NCI-H1417 (cell line): ENCODE data around the gene NUB1.

Source experiments
- DNase-seq, 3 experiments: peaks; one replicate each; lab custom pipeline; 2025; lab: John Stamatoyannopoulos, UW

NUB1 gene

DNA sequence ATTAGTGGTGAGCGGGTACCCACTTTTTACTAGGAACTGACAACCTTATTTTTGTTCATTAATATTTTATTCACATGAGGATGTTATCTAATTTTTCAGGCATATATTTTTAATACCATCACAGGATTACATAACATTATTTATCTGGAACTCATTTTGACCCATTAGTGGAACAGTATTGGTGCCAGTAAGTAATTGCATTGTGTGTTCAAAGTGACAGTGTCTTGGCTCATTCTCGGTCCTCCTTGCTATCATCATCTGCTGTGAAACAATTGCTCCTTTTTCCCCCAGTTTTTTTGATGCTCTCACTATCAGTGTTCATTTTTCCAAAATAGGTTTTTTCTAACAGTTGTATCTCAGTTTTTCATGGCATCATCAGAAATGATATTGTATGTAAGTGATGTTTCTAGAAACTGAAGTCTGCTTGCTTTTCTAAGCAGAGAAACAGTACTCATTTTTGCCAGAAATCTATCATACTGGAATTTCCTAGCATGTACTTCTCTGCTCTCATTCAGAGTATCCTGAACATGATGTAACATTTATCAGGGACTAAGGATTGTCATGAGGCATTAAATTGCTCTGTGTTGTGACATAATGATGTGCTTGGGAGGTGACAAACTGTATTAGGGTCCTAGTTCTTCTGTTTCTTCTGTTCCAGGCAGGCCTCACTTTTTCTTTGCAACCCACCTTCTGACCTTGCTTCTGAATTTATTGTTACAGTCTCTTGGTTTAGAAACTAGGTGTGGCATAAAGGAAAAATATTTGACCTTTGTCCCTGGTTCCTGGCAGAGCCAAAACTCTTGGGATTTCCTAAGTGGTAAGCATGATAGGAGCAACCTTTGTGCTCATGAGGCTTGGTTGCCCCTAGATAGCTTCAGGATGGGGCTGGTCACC, 4.2 kb downstream of the NUB1 start:
- no peak for DNase-seq

DNA sequence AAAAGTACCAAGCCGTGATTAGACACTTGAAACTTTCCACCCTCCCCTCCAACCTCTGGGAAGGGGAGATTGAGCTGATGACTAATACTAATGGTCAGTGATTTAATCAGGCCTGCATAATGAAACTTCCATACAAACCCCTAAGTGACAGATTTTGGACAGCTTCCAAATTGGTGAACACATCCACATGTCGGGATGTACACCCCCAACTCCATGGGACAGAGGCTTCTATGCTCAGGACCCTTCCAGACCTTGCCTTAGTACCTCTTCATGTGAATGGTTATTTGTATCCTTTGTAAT, 4.8 kb downstream of the NUB1 start:
- no peak for DNase-seq

DNA sequence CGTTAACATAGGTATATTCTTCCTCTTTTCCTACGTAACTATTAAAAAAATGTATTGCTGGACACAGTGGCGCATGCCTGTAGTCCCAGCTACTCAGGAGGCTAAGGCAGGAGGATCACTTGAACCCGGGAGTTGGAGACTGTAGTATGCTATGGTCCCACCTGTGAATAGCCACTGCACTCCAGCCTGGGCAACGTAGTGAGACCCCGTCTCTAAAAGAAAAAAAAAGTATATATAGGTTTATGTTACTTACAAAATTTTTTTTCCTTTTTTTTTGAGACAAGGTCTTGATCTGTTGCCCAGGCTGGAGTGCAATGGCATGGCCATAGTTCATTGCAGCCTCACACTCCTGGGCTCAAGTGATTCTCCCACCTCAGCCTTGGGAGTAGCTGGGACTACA, 5.6 kb downstream of the NUB1 start:
- DNase-seq = no peak

DNA sequence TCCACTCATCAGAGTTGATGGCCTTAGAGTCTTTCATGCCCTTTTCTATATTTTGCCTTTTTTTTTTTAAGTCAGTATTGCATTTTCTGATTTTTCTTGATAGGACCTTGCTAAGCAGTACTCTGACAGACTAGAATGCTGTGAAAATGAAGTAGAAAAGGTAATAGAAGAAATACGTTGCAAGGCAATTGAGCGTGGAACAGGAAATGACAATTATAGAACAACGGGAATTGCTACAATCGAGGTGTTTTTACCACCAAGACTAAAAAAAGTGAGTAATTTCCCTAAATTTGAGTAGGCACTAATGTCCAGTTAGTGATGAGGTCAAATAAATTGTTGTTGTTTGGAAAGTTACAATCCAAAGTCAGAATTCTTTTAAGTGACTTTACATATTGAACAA, 7.4 kb downstream of the NUB1 start:
- DNase-seq = no peak

DNA sequence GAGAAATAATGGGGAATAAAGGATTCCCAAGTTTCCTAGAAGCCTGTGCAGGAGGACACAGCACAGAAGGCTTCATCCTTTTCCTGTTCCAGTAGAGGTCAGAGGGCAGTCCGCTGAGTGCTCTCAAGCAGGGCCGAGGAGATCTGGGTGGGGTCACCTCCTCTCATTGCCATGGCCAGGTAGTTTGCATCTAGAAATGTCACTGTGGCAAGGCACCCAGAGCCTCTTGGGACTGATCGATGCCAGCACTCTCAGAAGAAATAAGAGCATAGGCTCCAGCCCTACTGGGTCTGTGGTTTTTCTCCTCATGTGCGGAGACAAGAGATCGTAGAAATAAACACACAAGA, 7.9 kb downstream of the NUB1 start:
- peak in 1 of 3 experiments; percentile 46 for DNase-seq

DNA sequence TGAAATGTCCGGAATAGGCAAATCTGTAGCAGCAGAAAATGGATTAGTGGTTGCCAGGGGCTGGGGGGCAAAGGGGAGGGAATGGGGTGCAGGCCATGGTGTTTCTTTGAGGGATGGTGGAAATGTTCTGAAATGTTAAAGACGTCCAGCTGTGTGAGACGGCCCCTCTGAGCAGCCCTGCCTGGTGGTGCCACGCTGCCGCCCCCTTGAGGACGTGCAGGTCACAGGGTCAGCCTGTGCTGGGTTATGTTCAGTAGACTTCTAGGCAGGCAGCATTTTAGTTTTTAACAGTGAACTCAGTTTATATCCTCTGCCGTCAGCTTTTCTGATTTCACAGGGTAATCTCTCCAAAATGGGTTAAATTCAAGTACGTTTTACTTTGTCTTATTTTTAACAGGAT, 9.4 kb downstream of the NUB1 start:
- no peak for DNase-seq

DNA sequence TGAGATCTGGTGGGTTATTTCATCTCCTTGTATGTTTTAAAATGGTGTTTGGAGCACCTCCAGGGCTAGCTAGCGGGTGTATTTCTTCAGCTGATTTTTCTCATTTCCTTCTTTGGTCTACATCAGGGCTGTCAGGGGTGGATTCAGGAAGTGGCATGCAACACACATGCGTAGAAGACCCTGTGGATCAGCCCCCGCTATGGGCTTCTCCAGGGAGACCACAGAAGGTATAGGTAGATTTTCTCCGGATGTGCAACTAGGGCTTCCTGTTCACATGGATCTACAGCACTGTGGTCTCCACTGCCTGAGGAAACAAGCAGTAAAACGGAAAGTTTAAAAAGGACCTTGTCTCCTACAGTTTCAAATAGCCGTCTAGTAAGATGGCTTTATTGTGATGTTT, 10.4 kb downstream of the NUB1 start:
- no peak for DNase-seq

DNA sequence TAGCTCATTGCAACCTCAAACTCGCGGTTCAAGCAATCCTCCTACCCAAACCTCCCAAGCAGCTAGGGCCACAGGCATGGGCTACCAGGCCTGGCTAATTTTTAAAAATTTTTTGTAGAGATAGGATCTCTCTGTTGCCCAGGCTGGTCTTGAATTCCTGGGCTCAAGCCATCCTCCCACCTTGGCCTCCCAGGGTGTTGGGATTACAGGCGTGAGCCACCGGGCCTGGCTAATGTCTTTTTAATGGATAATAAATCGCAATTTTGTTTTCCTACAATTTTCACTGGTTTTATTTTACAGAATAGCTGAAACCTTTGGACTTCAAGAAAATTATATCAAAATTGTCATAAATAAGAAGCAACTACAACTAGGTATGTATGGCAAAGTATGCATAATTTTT, 10.9 kb downstream of the NUB1 start:
- no peak for DNase-seq

DNA sequence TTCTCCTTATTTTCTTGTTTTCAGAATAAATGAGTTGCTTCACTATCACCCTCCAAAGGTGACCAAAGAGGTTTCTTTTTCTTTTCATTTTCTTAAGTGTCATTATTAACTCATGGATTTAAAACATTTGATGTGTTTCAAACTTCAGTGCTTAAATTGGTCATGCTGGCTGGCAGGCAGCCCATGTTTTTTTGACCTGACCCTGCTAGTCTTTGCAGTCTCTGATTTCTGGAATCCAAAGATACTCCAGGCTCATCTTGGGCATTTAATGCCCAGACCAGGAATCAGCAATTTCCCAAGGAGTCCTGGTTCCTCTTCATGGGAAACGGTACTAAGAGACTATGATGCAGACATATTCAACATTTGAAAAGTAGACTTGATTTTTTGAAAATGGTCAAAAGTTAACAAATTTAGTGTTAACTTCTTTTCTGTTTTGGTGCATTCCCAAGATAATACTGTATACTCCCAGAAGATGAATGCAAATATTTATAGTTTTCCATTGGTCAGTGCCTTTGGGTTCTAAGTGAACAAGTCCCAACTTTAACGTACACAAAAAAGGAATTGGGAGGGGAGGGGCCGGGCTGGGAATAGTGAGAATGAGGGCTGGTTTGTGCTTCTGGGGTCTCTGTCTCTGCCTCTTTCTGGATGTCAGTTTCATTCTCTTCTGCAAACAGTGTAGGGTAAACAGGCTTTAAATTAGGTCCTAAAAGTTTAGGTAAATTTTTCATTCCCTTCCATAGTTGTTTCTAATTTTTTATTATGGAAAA, 19.8 kb downstream of the NUB1 start:
- DNase-seq = no peak

DNA sequence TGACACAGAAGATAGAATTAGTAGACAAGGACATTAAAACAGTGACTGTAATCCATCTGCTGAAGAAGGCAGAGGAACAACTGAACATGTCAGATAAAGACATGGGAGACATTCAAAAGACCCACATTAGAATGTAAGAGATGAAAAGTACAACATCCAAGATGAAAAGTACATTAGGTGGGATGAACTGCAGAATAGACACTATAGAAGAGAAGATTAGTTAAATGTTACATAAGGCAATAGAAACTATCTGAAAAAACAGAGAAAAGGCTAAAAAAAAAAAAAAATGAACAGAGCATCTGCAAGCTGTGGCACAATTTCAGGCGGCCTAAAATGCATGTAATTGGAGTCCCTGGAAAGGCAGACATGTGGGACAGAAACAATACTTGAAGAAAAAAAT, 21.6 kb downstream of the NUB1 start:
- no peak for DNase-seq

DNA sequence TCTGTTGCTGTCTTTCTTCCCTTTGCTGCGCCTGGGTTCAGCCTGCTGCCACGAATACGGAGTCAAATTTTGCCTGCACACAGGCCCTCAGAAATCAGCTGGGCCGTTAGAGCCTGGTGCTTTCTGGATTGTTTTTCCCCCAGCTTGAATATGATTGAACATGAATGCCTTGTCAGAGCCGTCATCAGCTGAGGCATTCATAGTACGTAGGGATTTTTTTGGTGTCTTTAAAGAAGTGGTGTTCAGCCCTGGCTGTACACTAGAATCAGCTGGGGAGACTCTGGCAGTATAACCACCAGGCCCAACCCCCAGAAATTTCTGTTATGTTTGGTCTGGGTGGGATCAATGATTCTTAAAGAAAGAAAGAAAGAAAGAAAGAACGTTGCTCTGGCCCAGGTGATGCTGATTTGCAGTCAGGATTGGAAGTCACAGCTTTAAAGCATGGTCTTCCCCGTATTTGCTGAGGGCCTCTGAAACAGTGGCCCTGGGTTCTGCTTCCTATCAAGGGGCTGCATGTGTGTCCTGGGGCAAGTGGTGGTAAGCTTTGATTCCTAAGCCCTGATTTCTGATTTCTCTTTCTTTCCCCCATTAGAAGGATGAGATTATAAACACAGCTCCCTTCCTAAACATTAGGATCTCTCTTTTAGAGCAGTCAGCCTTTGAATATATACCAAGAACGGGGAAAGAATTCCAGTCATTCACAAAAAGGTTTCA, 24.7 kb downstream of the NUB1 start:
- no peak for DNase-seq

DNA sequence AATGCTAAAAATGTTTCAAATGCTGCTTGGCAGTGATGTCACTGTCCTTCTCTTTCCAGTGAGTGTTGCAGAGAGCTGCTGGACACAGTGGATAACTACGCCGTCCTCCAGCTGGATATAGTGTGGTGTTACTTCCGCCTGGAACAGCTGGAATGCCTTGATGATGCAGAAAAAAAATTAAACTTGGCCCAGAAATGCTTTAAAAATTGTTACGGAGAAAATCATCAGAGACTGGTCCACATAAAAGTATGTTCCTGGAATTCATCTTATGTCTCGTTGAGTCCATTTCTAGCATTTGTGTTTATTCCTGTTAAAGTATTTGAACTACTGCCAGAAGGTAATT, 25.2 kb downstream of the NUB1 start:
- DNase-seq = no peak

DNA sequence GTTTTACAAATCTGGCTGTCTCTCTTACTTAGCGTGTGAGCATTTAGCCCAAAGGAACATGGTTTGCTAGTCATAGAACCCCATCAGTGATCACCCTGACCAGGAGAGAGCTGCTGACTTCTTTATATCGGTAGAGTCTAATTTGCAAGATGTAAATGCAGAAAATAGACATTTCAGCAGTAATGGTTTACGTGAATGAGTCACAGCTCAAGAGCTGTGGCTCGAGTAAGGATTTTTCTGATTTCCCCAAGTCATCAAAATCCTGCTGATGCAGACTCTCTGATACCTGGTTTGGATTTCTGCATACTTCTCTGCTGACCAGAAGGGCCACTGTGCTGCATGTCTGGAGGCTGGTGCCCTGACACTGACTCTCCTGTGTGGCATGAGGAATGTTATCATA, 25.7 kb downstream of the NUB1 start:
- no peak for DNase-seq

DNA sequence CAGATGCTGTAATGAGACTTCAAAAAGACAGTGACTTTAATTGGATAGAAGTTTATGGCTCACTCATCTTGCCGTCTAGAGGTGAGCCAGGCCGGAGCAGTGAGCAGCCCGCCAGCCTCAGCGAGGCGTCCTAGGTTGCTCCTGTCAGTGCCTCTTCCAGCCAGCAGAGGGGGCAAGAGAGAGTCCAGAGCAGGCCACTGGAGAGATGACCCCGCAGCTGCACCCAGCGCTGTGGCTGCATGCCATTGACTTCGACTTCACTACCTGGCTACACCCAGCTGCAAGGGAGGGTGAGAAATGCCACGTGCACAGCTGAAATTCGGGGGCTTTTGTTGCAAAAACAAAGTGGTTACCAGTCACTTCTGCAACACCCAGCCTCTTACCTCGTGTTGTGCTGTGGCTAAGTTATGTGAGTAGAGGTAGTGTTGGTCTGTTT, 26.5 kb downstream of the NUB1 start:
- DNase-seq = peak; percentile 57 to 85 (median 79)

DNA sequence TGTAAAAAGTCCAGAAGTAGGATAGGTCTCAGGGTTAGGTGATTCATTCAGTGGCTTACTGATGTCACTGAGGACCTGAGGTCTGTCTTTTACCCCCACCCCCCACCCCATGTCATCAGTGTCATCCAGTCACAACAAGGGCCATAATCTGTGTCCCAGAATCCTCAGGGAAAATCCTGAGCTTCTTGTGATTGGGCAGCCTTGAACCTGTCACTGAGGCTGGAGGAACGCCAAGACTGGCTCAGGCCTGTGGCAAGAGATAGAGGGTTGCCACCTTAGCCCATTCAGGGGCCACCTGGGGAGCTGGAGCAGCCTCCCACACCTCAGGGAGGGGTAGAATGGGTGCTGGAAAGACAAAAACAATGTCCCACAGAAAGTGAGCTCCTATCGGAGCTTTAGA, 29.7 kb downstream of the NUB1 start:
- DNase-seq = no peak

DNA sequence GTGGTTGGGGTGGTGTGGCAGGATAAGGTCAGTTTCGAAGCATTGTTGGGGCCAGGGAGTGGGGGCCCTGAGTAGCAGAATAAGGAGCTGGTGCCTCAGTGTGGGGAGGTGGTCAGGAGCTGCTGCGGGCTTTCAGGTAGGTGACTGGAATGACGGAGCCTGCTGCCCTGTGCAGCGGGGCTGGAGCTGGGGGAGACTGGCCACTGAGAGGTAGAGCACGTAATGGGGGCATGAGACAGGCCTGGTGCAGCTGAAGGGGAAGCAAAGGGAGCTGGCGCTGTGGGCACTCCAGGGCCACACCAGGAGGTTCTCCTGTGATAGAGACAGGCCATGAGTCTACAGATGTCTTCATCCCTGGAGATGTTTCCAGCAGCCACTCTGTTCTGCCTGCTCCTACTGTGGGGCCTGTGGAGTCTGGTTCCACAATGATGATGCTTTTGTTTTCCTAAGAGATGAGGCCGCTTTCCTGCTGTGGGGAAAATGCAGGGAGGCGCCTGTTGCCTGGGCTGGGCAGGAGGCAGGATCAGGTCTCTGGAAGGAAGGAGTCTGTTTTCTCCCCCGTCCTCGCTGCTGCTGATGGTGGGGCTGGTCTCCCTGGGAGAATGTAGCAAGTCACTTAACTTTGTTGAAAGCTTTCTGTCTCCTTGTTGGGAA, 31.1 kb downstream of the NUB1 start:
- DNase-seq = no peak

DNA sequence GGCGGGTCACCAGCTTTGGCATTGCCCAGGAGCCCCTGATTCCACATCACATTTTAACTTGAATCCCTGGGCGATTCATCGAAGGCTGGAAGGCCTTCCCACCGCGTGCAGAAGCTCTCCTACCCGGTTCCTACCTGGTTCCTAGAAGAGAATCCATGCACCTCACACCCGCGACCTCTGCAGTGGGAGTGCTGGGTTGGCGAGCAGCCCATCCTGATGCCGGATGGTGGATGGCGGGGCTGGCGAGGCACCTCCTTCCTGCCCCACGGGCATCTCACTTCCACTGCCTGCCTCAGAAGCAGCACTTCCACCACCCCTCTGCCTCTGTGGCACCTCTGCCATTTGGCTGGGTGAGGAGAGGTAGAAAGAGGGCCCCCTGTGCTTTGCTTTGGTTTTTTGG, 32.0 kb downstream of the NUB1 start:
- DNase-seq = no peak

DNA sequence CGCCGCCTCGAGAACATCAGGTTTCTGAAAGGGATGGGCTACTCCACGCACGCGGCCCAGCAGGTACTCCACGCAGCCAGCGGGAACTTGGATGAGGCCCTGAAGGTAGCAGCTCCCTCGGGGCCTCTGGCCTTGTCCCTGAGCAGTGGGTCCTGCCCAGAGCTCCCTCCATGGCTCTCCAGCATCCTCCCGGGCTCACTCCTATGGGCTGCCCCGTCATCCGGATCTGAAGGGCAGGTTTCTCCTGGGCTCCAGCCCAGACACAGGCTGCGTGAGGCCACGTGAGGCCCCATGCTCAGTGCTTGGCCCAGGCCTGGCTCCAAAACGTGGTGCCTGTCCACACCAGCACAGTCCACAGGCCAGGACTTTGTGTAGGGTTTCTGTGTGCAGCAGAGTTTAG, 32.5 kb downstream of the NUB1 start:
- DNase-seq = no peak

DNA sequence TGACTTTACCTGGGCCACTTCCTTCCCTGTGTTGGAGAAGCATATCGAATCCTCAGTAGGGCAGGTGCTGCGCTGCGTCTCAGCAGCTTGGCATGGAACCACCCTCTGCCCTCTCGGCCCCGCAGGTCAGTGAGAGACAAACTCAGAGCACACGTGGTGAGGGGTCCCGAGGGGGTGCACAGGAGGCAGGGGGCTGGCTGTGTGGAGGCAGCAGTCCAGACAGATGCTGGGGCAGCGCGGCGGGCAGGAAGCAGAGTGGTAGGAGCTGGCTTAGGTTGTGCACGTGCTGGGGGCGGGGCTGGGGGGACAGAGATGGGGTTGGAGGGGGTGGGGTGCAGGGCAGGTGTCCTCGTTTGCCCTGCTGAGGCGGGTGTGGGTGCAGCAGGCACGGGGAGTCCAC, 33.1 kb downstream of the NUB1 start:
- DNase-seq = no peak

DNA sequence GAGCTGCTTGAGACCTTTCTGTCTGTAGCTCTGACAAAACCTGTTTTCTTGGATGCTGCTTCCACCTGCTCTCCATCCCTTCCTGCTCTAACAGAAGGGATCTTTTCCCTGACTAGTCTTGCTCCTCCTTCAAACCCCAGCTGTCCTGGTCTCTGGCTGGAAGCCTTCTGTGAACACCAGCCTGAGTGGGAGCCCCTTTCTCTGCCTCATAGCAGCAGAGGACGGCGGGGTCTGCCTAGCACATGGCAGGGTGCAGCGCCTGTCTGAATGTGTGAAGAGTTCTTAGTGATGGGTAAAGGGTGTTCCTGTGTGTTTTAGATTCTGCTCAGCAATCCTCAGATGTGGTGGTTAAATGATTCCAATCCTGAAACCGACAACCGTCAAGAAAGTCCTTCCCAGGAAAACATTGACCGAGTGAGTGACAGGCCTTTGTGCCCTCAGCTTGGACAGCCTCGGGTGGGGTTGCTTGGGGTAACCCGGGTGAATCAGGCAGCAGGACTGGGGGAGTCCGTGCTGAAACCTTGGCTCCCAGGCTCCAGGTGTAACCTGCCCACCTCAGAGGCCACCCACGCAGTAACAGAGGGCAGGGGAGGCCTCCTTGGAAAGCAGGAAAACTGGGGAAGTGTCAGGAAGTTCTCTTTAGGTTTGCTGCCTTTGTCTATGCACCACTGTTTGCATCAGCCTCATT, 34.1 kb downstream of the NUB1 start:
- DNase-seq = no peak

DNA sequence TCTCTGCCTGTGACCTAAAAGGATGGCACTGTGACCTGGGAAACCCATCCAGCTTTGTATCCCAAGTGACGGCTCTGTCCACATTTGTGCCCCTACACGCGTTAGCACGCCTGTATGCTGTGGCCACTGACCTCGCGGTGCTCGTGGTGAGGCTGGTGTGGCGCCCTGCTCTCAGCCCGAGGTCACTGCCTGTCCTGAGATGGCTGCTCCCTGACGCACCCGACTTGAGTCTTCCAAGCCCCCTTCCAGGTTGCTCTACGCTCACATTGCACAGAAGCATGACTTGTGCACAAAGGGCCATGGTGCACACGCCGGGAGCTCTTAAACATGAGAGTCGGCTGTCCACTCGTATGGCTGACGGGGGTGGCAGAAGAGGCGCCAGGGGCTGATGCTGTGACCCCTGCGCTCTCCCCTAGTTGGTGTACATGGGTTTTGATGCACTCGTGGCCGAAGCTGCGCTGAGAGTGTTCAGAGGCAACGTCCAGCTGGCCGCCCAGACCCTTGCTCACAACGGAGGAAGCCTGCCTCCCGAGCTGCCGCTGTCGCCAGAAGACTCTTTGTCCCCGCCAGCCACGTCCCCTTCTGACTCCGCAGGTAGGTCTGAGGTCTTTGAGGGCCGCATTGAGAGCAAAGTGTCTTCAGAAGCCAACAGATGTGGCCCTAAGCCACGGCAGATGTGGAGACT, 34.7 kb downstream of the NUB1 start:
- DNase-seq = no peak

DNA sequence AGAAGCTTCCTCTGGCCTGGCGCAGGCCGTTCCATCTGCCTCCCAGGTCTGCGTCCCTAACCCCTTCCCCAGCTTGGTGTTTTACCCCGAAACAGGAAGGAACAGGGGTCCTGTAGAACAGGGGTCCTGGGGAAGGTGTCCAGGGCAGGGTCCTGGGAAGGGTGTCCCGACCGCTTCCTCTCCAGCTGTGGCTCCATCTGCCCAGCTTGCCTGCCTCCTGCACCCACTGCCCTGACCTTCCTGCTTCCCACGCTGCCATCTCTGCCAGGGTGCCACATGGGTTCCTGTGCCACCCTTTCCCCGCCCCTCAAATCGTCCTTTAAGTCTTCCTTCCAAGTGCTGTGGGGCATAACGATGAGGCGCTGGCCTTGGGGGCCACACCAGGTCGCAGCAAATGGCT, 35.8 kb downstream of the NUB1 start:
- no peak for DNase-seq
